Measurements from ENCODE around the gene CCDC188. TPM values are rescaled to one million over a fixed set of nuclear protein-coding genes. Genes with fewer than 3 reads are reported as not detected.

CCDC188 gene
- total RNA-seq, 2 donors from 2014 or later = not detected

DNA sequence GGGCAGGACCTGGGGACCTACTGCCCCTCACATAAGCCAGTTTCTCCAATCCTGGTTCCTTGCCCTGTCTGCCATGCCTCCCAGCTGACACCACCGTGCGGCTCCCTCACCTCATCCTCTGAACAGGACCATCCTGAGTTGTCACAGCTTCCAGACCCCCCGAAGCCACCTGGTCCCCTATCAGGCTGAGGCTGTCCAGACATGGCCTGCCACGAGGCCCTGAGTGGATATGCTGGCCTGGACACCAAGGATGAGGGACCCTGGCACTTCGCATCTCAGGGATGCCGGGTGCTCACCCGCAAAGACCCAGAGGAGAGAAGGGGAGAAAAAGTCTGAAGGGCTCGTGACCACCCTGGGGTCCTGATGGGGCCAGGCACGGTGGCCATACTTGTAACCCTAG is 15.8 kb upstream of the CCDC188 start:
- no peak overlapping the region for H3K27ac ChIP-seq (ENCODE audit: low read depth, low read length)
- no peaks in the 10 kb centered on the region for H3K27me3 ChIP-seq (ENCODE audit: control insufficient read depth, insufficient read depth, low read length, poor library complexity, severe bottlenecking)
- H3K4me1 ChIP-seq (ENCODE audit: control insufficient read depth, insufficient read depth, low read length) = no peaks in the 10 kb centered on the region
- TF ChIP-seq CTCF (conservative IDR thresholded peaks at IDR 0.05) = no peak
- no peaks in the 10 kb centered on the region for H3K36me3 Mint-ChIP-seq (ENCODE audit: low read depth)
- no peak overlapping the region for H3K27ac Mint-ChIP-seq
- DNase-seq = no peak
- no peaks in the 10 kb centered on the region for H3K27me3 Mint-ChIP-seq (ENCODE audit: insufficient read depth)
- H3K4me3 ChIP-seq (ENCODE audit: low read length) = no peak overlapping the region
- no peak overlapping the region for H3K4me3 Mint-ChIP-seq
- H3K36me3 ChIP-seq (ENCODE audit: control insufficient read depth, insufficient read depth, low read length) = no peaks in the 10 kb centered on the region
- no peaks in the 10 kb centered on the region for H3K4me1 Mint-ChIP-seq
- no peaks in the 10 kb centered on the region for H3K9me3 ChIP-seq (ENCODE audit: control insufficient read depth, low read length)
- WGBS, 2 experiments (ENCODE audit: insufficient coverage in 1 of 2, insufficient read length in 1 of 2) = 92 to 93% methylated on average over 4 to 9 of the region's 9 CpGs
- no peaks in the 10 kb centered on the region for H3K9me3 Mint-ChIP-seq
- H3K9ac ChIP-seq (ENCODE audit: extremely low read depth, low read length, poor library complexity, severe bottlenecking) = no peak overlapping the region

GRCh38 chr22:20165913-20166312 is 15.1 kb upstream of the CCDC188 start:
- no peak overlapping the region for H3K9ac ChIP-seq (ENCODE audit: extremely low read depth, low read length, poor library complexity, severe bottlenecking)
- Mint-ChIP-seq H3K9me3 (no peaks in the 10 kb centered on the region), H3K4me3 (no peak overlapping the region), H3K27ac (no peak overlapping the region), H3K36me3 (ENCODE audit: low read depth) (no peaks in the 10 kb centered on the region), H3K27me3 (ENCODE audit: insufficient read depth) (no peaks in the 10 kb centered on the region), H3K4me1 (no peaks in the 10 kb centered on the region)
- no peak for DNase-seq
- H3K4me3 ChIP-seq (ENCODE audit: low read length) = no peak overlapping the region
- no peaks in the 10 kb centered on the region for H3K27me3 ChIP-seq (ENCODE audit: control insufficient read depth, insufficient read depth, low read length, poor library complexity, severe bottlenecking)
- H3K9me3 ChIP-seq (ENCODE audit: control insufficient read depth, low read length) = no peaks in the 10 kb centered on the region
- no peak for TF ChIP-seq CTCF (conservative IDR thresholded peaks at IDR 0.05)
- H3K27ac ChIP-seq (ENCODE audit: low read depth, low read length) = no peak overlapping the region
- WGBS, 2 experiments (ENCODE audit: insufficient coverage in 1 of 2, insufficient read length in 1 of 2) = 95 to 96% methylated on average over 3 to 6 of the region's 7 CpGs
- H3K4me1 ChIP-seq (ENCODE audit: control insufficient read depth, insufficient read depth, low read length) = no peaks in the 10 kb centered on the region
- no peaks in the 10 kb centered on the region for H3K36me3 ChIP-seq (ENCODE audit: control insufficient read depth, insufficient read depth, low read length)

GRCh38 chr22:20165421-20165820 is 14.6 kb upstream of the CCDC188 start:
- no peak overlapping the region for H3K4me3 Mint-ChIP-seq
- H3K27me3 Mint-ChIP-seq (ENCODE audit: insufficient read depth) = no peaks in the 10 kb centered on the region
- H3K36me3 Mint-ChIP-seq (ENCODE audit: low read depth) = no peaks in the 10 kb centered on the region
- no peaks in the 10 kb centered on the region for H3K9me3 ChIP-seq (ENCODE audit: control insufficient read depth, low read length)
- DNase-seq = no peak
- no peaks in the 10 kb centered on the region for H3K4me1 ChIP-seq (ENCODE audit: control insufficient read depth, insufficient read depth, low read length)
- WGBS, 2 experiments (ENCODE audit: insufficient coverage in 1 of 2, insufficient read length in 1 of 2) = 93 to 97% methylated on average over 7 to 12 of the region's 12 CpGs
- H3K4me1 Mint-ChIP-seq = no peaks in the 10 kb centered on the region
- no peaks in the 10 kb centered on the region for H3K9me3 Mint-ChIP-seq
- TF ChIP-seq CTCF (conservative IDR thresholded peaks at IDR 0.05) = no peak
- no peak overlapping the region for H3K27ac Mint-ChIP-seq
- no peaks in the 10 kb centered on the region for H3K36me3 ChIP-seq (ENCODE audit: control insufficient read depth, insufficient read depth, low read length)
- no peak overlapping the region for H3K27ac ChIP-seq (ENCODE audit: low read depth, low read length)
- no peak overlapping the region for H3K9ac ChIP-seq (ENCODE audit: extremely low read depth, low read length, poor library complexity, severe bottlenecking)
- no peaks in the 10 kb centered on the region for H3K27me3 ChIP-seq (ENCODE audit: control insufficient read depth, insufficient read depth, low read length, poor library complexity, severe bottlenecking)
- H3K4me3 ChIP-seq (ENCODE audit: low read length) = no peak overlapping the region
